GDM1 (cell line): ENCODE measurements around the gene NT5C1B.

Source experiments
- DNase-seq: peaks from one replicate; lab custom pipeline; 2025; lab: John Stamatoyannopoulos, UW

NT5C1B gene

GRCh38 chr2:18514526-18515461 lies 74.6 kb downstream of the NT5C1B start:
- no peak for DNase-seq
